ENCODE results near the gene SGK1.

DNA sequence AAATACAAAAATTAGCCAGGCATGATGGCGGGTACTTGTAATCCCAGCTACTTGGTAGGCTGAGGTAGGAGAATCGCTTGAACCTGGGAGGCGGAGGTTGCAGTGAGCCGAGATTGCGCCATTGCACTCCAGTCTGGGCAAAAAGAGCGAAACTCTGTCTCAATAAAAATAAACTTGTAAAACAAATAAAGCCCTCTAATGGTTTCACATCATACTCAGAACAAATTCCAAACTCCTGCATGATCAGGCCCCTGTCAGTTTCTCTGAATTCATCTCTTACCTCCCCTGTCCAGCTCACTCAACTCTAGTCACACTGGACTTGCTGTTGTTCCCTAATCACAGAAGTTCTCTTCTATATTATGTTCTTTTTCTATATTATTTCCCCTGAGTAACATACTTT, 43.1 kb upstream of the SGK1 start:
- TF ChIP-seq CTCF (IDR thresholded peaks at IDR 0.05), result no peak
- no peak for TF ChIP-seq POLR2A (IDR thresholded peaks at IDR 0.05)
